Hematopoietic multipotent progenitor cell (in vitro differentiated cells): Measurements from ENCODE around the gene EBF3. TPM values are rescaled to one million over a fixed set of nuclear protein-coding genes. Genes with fewer than 3 reads are reported as not detected.

Experiments used
- DNase-seq, 3 donors: peaks; one replicate each; pipeline ENCODE4 v3.0.0-alpha.2; 2011 to 2015; ENCODE audit warnings: low read depth in 2 of 3, low spot score in 2 of 3
- total RNA-seq: library from RNA; depleted of rRNA; stranded (reverse); fragments of >200 nt; gene quantifications from one replicate; pipeline ENCODE4 v1.2.3, GENCODE V29; 2012

The EBF3 gene
- total RNA-seq, 1 donor = not detected

GRCh38 chr10:129844216-129844766 lies 119.8 kb downstream of the EBF3 start:
- DNase-seq = no peak

GRCh38 chr10:129843702-129844101 lies 120.4 kb downstream of the EBF3 start:
- no peak for DNase-seq

GRCh38 chr10:129843131-129843541 lies 120.9 kb downstream of the EBF3 start:
- no peak for DNase-seq

- no peak for DNase-seq
Observed at GRCh38 chr10:129842031-129842430, 122.0 kb downstream of the EBF3 start.

- DNase-seq = no peak
Observed at GRCh38 chr10:129841590-129841989, 122.5 kb downstream of the EBF3 start.

GRCh38 chr10:129841071-129841470 lies 123.0 kb downstream of the EBF3 start:
- DNase-seq = no peak

- DNase-seq = no peak
Observed at GRCh38 chr10:129840196-129840590, 123.9 kb downstream of the EBF3 start.

- no peak for DNase-seq
Observed at GRCh38 chr10:129839285-129840195, 124.5 kb downstream of the EBF3 start.

GRCh38 chr10:129838794-129839193 lies 125.3 kb downstream of the EBF3 start:
- DNase-seq = no peak

- DNase-seq = no peak
Observed at GRCh38 chr10:129837909-129838582, 126.0 kb downstream of the EBF3 start.

GRCh38 chr10:129836253-129836652 lies 127.8 kb downstream of the EBF3 start:
- DNase-seq = no peak

- DNase-seq = no peak
Observed at GRCh38 chr10:129833994-129834739, 129.9 kb downstream of the EBF3 start.

GRCh38 chr10:129833468-129833950 lies 130.6 kb downstream of the EBF3 start:
- no peak for DNase-seq

GRCh38 chr10:129832573-129833467 lies 131.3 kb downstream of the EBF3 start:
- no peak for DNase-seq

GRCh38 chr10:129831150-129831549 lies 132.9 kb downstream of the EBF3 start:
- no peak for DNase-seq

- no peak for DNase-seq
Observed at GRCh38 chr10:129825826-129826225, 138.2 kb downstream of the EBF3 start.

GRCh38 chr10:129825221-129825620 lies 138.9 kb downstream of the EBF3 start:
- DNase-seq = no peak

GRCh38 chr10:129820451-129820850 lies 143.6 kb downstream of the EBF3 start:
- DNase-seq = no peak

- no peak for DNase-seq
Observed at GRCh38 chr10:129816656-129817045, 147.4 kb downstream of the EBF3 start.
